Stomach (tissue), 9 donors: Measurements from ENCODE around the gene ING3. TPM values are rescaled to one million over a fixed set of nuclear protein-coding genes. Genes with fewer than 3 reads are reported as not detected.

Source experiments
- DNase-seq, 2 donors: peaks; one replicate each; pipeline versions ENCODE4 v3.0.0 to v3.0.0-alpha.2; 2013 to 2019
- H3K27ac ChIP-seq, 5 donors: fragments of 200-600 bp in 4 of 5; sonication (generic) in 4 of 5; one replicate each; pipeline ENCODE4 v1.5.1; 2013 to 2019; ENCODE audit warnings: mild to moderate bottlenecking in 1 of 5, moderate library complexity in 1 of 5
- H3K27me3 ChIP-seq, 3 donors: fragments of 200-600 bp; sonication (generic); one replicate each; pipeline ENCODE4 v1.5.1; 2017 to 2019; ENCODE audit warnings: mixed run types in 1 of 3
- H3K36me3 ChIP-seq, 4 donors: fragments of 200-600 bp; sonication (generic); 1 replicate in 3 of 4; 2 replicates in 1 of 4; pipeline ENCODE4 v1.5.1; 2016 to 2019
- H3K4me1 ChIP-seq, 4 donors: fragments of 200-600 bp; sonication (generic); one replicate each; pipeline ENCODE4 v1.5.1; 2016 to 2019
- H3K4me3 ChIP-seq, 4 donors: fragments of 200-600 bp; sonication (generic) in 3 of 4; one replicate each; pipeline ENCODE4 v1.5.1; 2016 to 2019; ENCODE audit warnings: mild to moderate bottlenecking in 1 of 4
- H3K9me3 ChIP-seq, 4 donors: fragments of 200-600 bp; sonication (generic); one replicate each; pipeline ENCODE4 v1.5.1; 2016 to 2019
- CTCF ChIP-seq, 7 experiments: fragments of 450-650 bp in 4 of 7; fragments of 200-600 bp in 3 of 7; sonication (generic) in 3 of 7; IDR thresholded peaks; one replicate each; pipeline ENCODE4 v1.5.1; 2016 to 2019; ENCODE audit warnings: antibody characterized with exemption in 7 of 7, control low read depth in 2 of 7, mild to moderate bottlenecking in 1 of 7
- EP300 ChIP-seq: sonication (generic); formaldehyde crosslinking; IDR thresholded peaks from one replicate; pipeline ENCODE4 v1.6.1; 2017; ENCODE audit warnings: antibody characterized with exemption
- POLR2A ChIP-seq, 4 donors: fragments of 450-650 bp; IDR thresholded peaks; one replicate each; pipeline ENCODE4 v1.6.1; 2016; ENCODE audit warnings: antibody characterized with exemption in 4 of 4, control low read depth in 2 of 4, mild to moderate bottlenecking in 1 of 4, moderate library complexity in 1 of 4
- POLR2AphosphoS5 ChIP-seq, 3 donors: sonication (generic); formaldehyde crosslinking; IDR thresholded peaks; one replicate each; pipeline ENCODE4 v1.6.1; 2016; ENCODE audit warnings: antibody characterized with exemption in 3 of 3
- WGBS, 5 donors: extraction: QIAGEN DNeasy Blood & Tissue Kit in 3 of 5; methylation state at CpG; one replicate each; pipeline versions ENCODE4 v1.1.5 to v1.1.7; 2013 to 2018; 5-methylcytosine and 5-hydroxymethylcytosine counted together
- intact Hi-C: fragments of 100-400 bp; cut with DNase I; formaldehyde crosslinking; loops from one replicate; pipeline ENCODE4 v1.15.1; 2023; ENCODE audit warnings: low total_unique reads
- polyA plus RNA-seq, 3 donors: library from polyadenylated mRNA; stranded (reverse); fragments of 200-250 nt; gene quantifications; one replicate each; pipeline ENCODE4 v1.2.3, GENCODE V29; 2013
- total RNA-seq, 5 donors: library from RNA; depleted of rRNA; stranded (reverse); fragments of >200 nt; gene quantifications; one replicate each; pipeline versions ENCODE4 v1.1.0 to v1.2.3, GENCODE V29; 2014 to 2016
- donor health status: healthy with polysubstance abuse.
- donor health status: Bipolar disorder and iron deficiency.
- donor health status: healthy.

ING3 gene
- total and polyA plus RNA-seq, 8 donors, result 6.3 to 37.1 (median 16.2) TPM

DNA sequence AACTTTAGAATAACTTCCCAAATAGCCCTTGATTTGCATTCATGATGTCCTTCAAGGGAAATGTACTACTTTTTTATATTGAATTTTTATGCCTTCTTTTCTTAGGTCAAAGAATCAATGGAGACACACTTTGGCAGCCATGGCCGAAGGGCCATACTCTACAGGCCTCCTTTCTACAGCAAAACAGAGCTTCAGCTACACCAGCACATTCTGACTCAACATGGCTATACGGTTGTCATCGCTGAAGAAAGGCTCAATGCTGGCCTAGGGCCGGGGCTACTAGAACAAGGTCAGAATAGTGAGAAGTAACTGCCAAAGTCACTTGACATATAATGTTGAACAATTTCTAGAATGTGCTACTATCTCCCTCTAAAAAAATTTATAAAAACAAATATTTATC, 65.0 kb downstream of the ING3 start:
- 89 to 95% (median 90%) methylated on average over 4 of the region's 4 CpGs for WGBS, 5 donors
- Histone ChIP-seq H3K27ac (peak overlapping the region in 1 of 5 donors; percentile 41), H3K27me3 (no peaks in the 10 kb centered on the region), H3K4me1 (peaks cover 0 to 40% (median 14%) of the 10 kb centered on the region in 4 donors), H3K9me3 (no peaks in the 10 kb centered on the region), H3K4me3 (no peak overlapping the region), H3K36me3 (no peaks in the 10 kb centered on the region)
- TF ChIP-seq POLR2AphosphoS5 (IDR thresholded peaks at IDR 0.05), result no peak
- no peak for TF ChIP-seq EP300
- no peak for TF ChIP-seq POLR2A (IDR thresholded peaks at IDR 0.05)
- no peak for TF ChIP-seq CTCF (IDR thresholded peaks at IDR 0.05)
- DNase-seq, result no peak
- intact Hi-C loops, result no loop called here

DNA sequence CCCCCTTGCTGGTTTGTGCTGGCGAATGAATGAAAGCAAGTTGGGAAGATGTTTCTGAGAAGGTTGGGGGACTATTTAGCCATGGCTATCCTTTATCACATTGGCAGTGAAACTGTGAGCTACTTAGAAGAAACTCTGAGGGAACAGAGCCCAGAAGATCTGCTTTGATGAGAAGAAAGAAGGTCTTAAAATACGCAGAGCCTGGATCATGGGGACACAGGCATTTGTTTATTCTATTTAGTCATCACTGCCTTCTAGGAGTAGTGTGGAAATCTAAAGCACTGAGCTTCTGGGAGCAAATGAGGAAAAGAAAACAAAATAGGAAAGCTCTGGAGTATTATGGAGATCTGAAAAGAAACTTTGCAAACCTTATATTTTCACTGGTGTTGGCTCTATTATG, 66.4 kb downstream of the ING3 start:
- H3K4me1 ChIP-seq, result peaks cover 0 to 45% (median 14%) of the 10 kb centered on the region in 4 donors
- H3K27ac ChIP-seq, result peak overlapping the region in 4 of 5 donors; percentile 41 to 72 (median 56)
- no peak overlapping the region for H3K4me3 ChIP-seq
- 61 to 78% (median 65%) methylated on average over 2 of the region's 2 CpGs for WGBS, 5 donors
- no peaks in the 10 kb centered on the region for H3K27me3 ChIP-seq
- H3K9me3 ChIP-seq, result no peaks in the 10 kb centered on the region
- peak in 2 of 3 donors; percentile 35 to 53 for TF ChIP-seq POLR2AphosphoS5 (IDR thresholded peaks at IDR 0.05)
- TF ChIP-seq POLR2A (IDR thresholded peaks at IDR 0.05), result no peak
- TF ChIP-seq CTCF (IDR thresholded peaks at IDR 0.05), result no peak
- TF ChIP-seq EP300, result no peak
- no peaks in the 10 kb centered on the region for H3K36me3 ChIP-seq
- no peak for DNase-seq
- intact Hi-C loops, result no loop called here

DNA sequence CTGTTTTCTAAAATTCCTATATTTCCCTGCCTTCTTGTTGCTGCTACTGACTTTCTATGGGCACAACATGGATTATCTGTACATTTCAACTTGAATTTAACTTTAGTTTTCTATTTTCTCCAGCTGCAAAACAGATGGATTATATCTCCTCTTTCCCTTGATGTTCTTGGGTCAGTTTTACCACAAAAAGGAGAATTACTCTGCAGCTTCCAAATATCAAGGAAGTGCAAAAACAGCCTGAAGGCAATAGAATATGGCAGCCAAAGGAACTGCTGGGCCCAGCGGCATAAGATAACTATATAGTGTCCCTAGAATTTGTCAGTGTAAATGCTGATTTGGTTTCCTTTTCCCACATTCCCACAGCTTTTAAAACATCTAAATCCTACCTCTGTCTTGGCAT, 67.0 kb downstream of the ING3 start:
- H3K4me3 ChIP-seq, result no peak overlapping the region
- TF ChIP-seq CTCF (IDR thresholded peaks at IDR 0.05) (no peak), POLR2AphosphoS5 (IDR thresholded peaks at IDR 0.05) (no peak)
- no peaks in the 10 kb centered on the region for H3K9me3 ChIP-seq
- peak overlapping the region in 3 of 5 donors; percentile 17 to 72 (median 66) for H3K27ac ChIP-seq
- no peaks in the 10 kb centered on the region for H3K36me3 ChIP-seq
- no peaks in the 10 kb centered on the region for H3K27me3 ChIP-seq
- no peak for DNase-seq
- WGBS, 5 donors, result 75 to 89% (median 79%) methylated on average over 1 of the region's 1 CpG
- intact Hi-C loops, result no loop called here
- peaks cover 0 to 39% (median 11%) of the 10 kb centered on the region in 4 donors for H3K4me1 ChIP-seq

DNA sequence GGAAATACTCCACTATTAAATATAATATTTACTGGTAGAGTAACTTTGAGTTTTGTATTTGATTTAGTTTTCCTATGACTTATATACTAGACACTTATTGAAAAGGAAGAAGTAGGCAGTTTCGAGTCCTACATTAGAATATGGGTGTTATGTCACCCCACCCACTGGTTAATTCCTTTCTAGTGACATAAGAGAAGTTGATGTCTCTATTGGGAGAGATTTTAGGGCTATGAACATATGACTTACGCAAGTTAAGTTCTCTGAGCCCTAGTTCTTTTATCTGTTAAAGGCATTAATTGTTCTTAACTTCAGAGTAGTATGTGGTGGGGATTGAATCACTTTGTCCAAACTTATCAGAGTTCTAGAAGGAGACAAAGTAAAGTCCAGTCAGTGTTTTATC, 68.4 kb downstream of the ING3 start:
- H3K27ac ChIP-seq, result peak overlapping the region in 2 of 5 donors; percentile 11 to 72
- TF ChIP-seq POLR2A (IDR thresholded peaks at IDR 0.05), result no peak
- no peak for TF ChIP-seq CTCF (IDR thresholded peaks at IDR 0.05)
- TF ChIP-seq POLR2AphosphoS5 (IDR thresholded peaks at IDR 0.05), result no peak
- no peak for TF ChIP-seq EP300
- intact Hi-C loops, result no loop called here
- 65 to 84% (median 80%) methylated on average over 2 of the region's 2 CpGs for WGBS, 5 donors
- DNase-seq, result no peak
- no peaks in the 10 kb centered on the region for H3K36me3 ChIP-seq
- peaks cover 0 to 44% (median 14%) of the 10 kb centered on the region in 4 donors for H3K4me1 ChIP-seq
- no peaks in the 10 kb centered on the region for H3K27me3 ChIP-seq
- no peaks in the 10 kb centered on the region for H3K9me3 ChIP-seq
- H3K4me3 ChIP-seq, result no peak overlapping the region
